Measurements from ENCODE around the gene P2RY2. TPM values are rescaled to one million over a fixed set of nuclear protein-coding genes. Genes with fewer than 3 reads are reported as not detected.

The P2RY2 gene
- total RNA-seq, 2 experiments from 2014 or later, result not detected

DNA sequence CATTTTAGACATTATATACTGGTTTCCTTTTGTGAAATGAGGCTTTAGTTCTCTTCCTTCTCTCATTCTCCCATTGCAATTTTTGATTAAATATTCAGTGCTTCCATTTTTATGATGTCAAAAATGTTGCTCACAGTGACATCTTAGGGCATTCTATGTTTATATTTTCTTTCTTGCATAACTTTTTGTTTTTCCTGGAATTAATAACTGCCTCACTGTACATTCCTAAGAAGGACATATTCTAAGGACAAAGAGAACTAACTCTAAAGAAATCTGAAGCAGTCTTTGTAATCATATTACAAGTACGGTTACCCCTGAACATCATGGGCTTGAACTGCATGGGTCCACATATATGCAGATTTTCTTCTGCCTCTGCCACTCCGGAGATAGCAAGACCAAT lies 28.2 kb downstream of the P2RY2 start:
- DNase-seq (no peak), ATAC-seq (ENCODE audit: poor library complexity) (no peak)
- H3K4me1 ChIP-seq (ENCODE audit: insufficient read depth, low read length), result peaks cover 9% of the 10 kb centered on the region
- intact Hi-C loops (cut with DNase I, micrococcal nuclease), result no loop called here
- no peak overlapping the region for H3K27ac Mint-ChIP-seq
- H3K27me3 Mint-ChIP-seq, result no peaks in the 10 kb centered on the region
- no peak overlapping the region for H3K4me3 ChIP-seq (ENCODE audit: low read length)
- TF ChIP-seq, protein P1, sequence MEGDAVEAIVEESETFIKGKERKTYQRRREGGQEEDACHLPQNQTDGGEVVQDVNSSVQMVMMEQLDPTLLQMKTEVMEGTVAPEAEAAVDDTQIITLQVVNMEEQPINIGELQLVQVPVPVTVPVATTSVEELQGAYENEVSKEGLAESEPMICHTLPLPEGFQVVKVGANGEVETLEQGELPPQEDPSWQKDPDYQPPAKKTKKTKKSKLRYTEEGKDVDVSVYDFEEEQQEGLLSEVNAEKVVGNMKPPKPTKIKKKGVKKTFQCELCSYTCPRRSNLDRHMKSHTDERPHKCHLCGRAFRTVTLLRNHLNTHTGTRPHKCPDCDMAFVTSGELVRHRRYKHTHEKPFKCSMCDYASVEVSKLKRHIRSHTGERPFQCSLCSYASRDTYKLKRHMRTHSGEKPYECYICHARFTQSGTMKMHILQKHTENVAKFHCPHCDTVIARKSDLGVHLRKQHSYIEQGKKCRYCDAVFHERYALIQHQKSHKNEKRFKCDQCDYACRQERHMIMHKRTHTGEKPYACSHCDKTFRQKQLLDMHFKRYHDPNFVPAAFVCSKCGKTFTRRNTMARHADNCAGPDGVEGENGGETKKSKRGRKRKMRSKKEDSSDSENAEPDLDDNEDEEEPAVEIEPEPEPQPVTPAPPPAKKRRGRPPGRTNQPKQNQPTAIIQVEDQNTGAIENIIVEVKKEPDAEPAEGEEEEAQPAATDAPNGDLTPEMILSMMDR (IDR thresholded peaks at IDR 0.05), result no peak
- H3K9me3 Mint-ChIP-seq, result no peaks in the 10 kb centered on the region
- no peaks in the 10 kb centered on the region for H3K36me3 ChIP-seq (ENCODE audit: insufficient read depth, low read length)
- no peaks in the 10 kb centered on the region for H3K27me3 ChIP-seq (ENCODE audit: control insufficient read depth in 1 of 2, insufficient read depth in 2 of 2, low read length in 2 of 2)
- H3K4me3 Mint-ChIP-seq, result no peak overlapping the region
- no peaks in the 10 kb centered on the region for H3K4me1 Mint-ChIP-seq (ENCODE audit: low read depth)
- no peak overlapping the region for H3K27ac ChIP-seq (ENCODE audit: low read depth in 1 of 2, low read length in 2 of 2)
- no peaks in the 10 kb centered on the region for H3K9me3 ChIP-seq (ENCODE audit: control insufficient read depth in 1 of 2, insufficient read depth in 1 of 2, low read length in 2 of 2)
- CTCF ChIA-PET, result no interaction called here
- POLR2A ChIA-PET, result no interaction called here
- H3K36me3 Mint-ChIP-seq (ENCODE audit: low read depth), result no peaks in the 10 kb centered on the region

DNA sequence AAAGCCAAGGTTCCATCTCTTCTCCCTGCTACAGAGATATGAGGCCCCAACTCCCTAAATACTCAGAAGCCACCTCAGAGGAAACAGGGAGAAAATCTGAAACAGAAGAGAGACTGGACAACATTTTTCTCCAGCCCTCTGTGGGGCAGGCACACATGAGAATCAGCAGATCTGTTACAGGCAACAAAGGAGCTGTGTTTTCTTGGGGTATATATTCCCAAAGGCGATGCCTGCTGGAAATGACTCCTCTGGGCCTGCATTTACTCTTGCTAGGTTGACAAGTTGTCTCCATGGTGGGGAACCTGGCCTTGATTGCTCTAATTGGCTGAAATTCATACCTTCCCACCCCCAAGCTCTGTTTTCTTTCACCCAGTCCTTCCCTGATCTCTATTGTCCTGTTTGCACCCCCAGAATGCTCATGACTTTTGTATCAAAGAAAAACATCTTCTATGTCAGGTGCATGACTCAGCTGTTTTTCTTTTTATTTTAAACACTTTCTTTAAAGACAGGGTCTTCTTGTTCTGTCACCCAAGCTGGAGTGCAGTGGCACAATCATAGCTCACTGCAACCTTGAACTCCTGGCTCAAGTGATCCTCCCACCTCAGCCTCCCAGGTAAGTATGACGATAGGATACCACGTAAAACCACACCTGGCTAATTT lies 30.6 kb downstream of the P2RY2 start:
- Histone ChIP-seq H3K4me3 (ENCODE audit: low read length) (no peak overlapping the region), H3K27ac (ENCODE audit: low read depth in 1 of 2, low read length in 2 of 2) (no peak overlapping the region), H3K27me3 (ENCODE audit: control insufficient read depth in 1 of 2, insufficient read depth in 2 of 2, low read length in 2 of 2) (no peaks in the 10 kb centered on the region), H3K36me3 (ENCODE audit: insufficient read depth, low read length) (no peaks in the 10 kb centered on the region), H3K4me1 (ENCODE audit: insufficient read depth, low read length) (no peaks in the 10 kb centered on the region), H3K9me3 (ENCODE audit: control insufficient read depth in 1 of 2, insufficient read depth in 1 of 2, low read length in 2 of 2) (no peaks in the 10 kb centered on the region)
- no peaks in the 10 kb centered on the region for H3K36me3 Mint-ChIP-seq (ENCODE audit: low read depth)
- POLR2A ChIA-PET, result no interaction called here
- no peaks in the 10 kb centered on the region for H3K27me3 Mint-ChIP-seq
- H3K27ac Mint-ChIP-seq, result no peak overlapping the region
- H3K4me1 Mint-ChIP-seq (ENCODE audit: low read depth), result no peaks in the 10 kb centered on the region
- no peaks in the 10 kb centered on the region for H3K9me3 Mint-ChIP-seq
- ATAC-seq (ENCODE audit: poor library complexity) (no peak), DNase-seq (no peak)
- no peak overlapping the region for H3K4me3 Mint-ChIP-seq
- TF ChIP-seq, protein P1 (IDR thresholded peaks at IDR 0.05), result no peak
- CTCF ChIA-PET, result no interaction called here
- intact Hi-C loops (cut with DNase I, micrococcal nuclease), result no loop called here

DNA sequence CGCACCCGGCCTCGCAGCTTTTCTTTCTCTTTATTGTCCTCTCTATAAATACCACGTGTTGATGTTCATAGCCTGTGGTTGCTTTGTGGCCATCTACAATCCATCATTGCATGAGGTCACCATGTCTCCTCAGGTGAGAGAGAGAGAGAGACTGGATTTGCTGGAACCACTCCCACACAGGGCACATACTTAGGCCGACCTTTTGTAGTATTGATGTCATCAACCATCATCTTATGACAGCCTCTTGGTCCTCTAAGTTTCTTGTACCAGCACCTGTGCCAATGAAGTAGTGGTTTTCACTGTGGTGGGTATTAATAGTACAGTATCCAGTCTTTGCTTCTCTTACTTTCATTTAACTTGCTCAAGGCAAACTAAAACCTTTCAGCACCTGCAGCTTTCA lies 31.2 kb downstream of the P2RY2 start:
- peak; percentile 43 for ATAC-seq (ENCODE audit: poor library complexity)
- TF ChIP-seq, protein P1 (IDR thresholded peaks at IDR 0.05), result no peak

More for the DNA sequence above, 31.2 kb downstream of the P2RY2 start:
- H3K27ac Mint-ChIP-seq, result no peak overlapping the region
- H3K4me3 ChIP-seq (ENCODE audit: low read length), result no peak overlapping the region
- no peaks in the 10 kb centered on the region for H3K4me1 ChIP-seq (ENCODE audit: insufficient read depth, low read length)
- intact Hi-C loops (cut with DNase I, micrococcal nuclease), result no loop called here
- no peaks in the 10 kb centered on the region for H3K27me3 ChIP-seq (ENCODE audit: control insufficient read depth in 1 of 2, insufficient read depth in 2 of 2, low read length in 2 of 2)
- H3K36me3 ChIP-seq (ENCODE audit: insufficient read depth, low read length), result no peaks in the 10 kb centered on the region
- CTCF ChIA-PET, result no interaction called here
- POLR2A ChIA-PET, result no interaction called here
- H3K9me3 ChIP-seq (ENCODE audit: control insufficient read depth in 1 of 2, insufficient read depth in 1 of 2, low read length in 2 of 2), result no peaks in the 10 kb centered on the region
- no peak for DNase-seq
- H3K9me3 Mint-ChIP-seq, result no peaks in the 10 kb centered on the region
- no peaks in the 10 kb centered on the region for H3K27me3 Mint-ChIP-seq
- H3K4me3 Mint-ChIP-seq, result no peak overlapping the region
- no peaks in the 10 kb centered on the region for H3K36me3 Mint-ChIP-seq (ENCODE audit: low read depth)
- H3K4me1 Mint-ChIP-seq (ENCODE audit: low read depth), result no peaks in the 10 kb centered on the region
- no peak overlapping the region for H3K27ac ChIP-seq (ENCODE audit: low read depth in 1 of 2, low read length in 2 of 2)
